Transverse colon (tissue), 4 donors: ENCODE results near the gene SLMAP. TPM values are rescaled to one million over a fixed set of nuclear protein-coding genes. Genes with fewer than 3 reads are reported as not detected.

Experiments used
- DNase-seq: peaks from one replicate; pipeline ENCODE4 v3.0.0-alpha.2; 2019
- H3K27ac ChIP-seq, 4 donors: fragments of 200-600 bp; sonication (generic); 2 replicates each; pipeline ENCODE4 v1.5.1; 2016 to 2018; ENCODE audit warnings: inconsistent platforms in 4 of 4
- H3K27me3 ChIP-seq: fragments of 200-600 bp; sonication (generic); 2 replicates; pipeline ENCODE4 v1.5.1; 2017; ENCODE audit warnings: inconsistent platforms
- H3K36me3 ChIP-seq, 4 donors: fragments of 200-600 bp; sonication (generic); 2 replicates each; pipeline ENCODE4 v1.5.1; 2017 to 2019; ENCODE audit warnings: inconsistent platforms in 4 of 4
- H3K4me1 ChIP-seq, 4 donors: fragments of 200-600 bp; sonication (generic); 2 replicates each; pipeline ENCODE4 v1.5.1; 2017 to 2020; ENCODE audit warnings: inconsistent platforms in 4 of 4
- H3K4me3 ChIP-seq, 4 donors: fragments of 200-600 bp; sonication (generic); 1 replicate in 1 of 4; 2 replicates in 3 of 4; pipeline versions ENCODE4 v1.5.1 to v1.6.1; 2017 to 2019; ENCODE audit warnings: inconsistent platforms in 4 of 4
- H3K9me3 ChIP-seq, 2 donors: fragments of 200-600 bp; sonication (generic); 2 replicates each; pipeline ENCODE4 v1.5.1; 2017 to 2019; ENCODE audit warnings: inconsistent platforms in 2 of 2
- CTCF ChIP-seq, 5 experiments: fragments of 200-600 bp in 3 of 5; fragments of 450-650 bp in 2 of 5; sonication (generic) in 3 of 5; IDR thresholded peaks; 1 replicate in 2 of 5; 2 replicates in 3 of 5; pipeline ENCODE4 v1.5.1; 2016 to 2017; ENCODE audit warnings: antibody characterized with exemption in 5 of 5, inconsistent platforms in 3 of 5, mild to moderate bottlenecking in 2 of 5, moderate library complexity in 1 of 5
- EP300 ChIP-seq: sonication (generic); formaldehyde crosslinking; IDR thresholded peaks from one replicate; pipeline ENCODE4 v1.6.1; 2017; ENCODE audit warnings: antibody characterized with exemption, low read depth
- POLR2A ChIP-seq: fragments of 450-650 bp; IDR thresholded peaks from one replicate; pipeline ENCODE4 v1.6.1; 2016; ENCODE audit warnings: antibody characterized with exemption, mild to moderate bottlenecking, moderate library complexity
- POLR2AphosphoS5 ChIP-seq, 3 donors: sonication (generic); formaldehyde crosslinking; IDR thresholded peaks; one replicate each; pipeline ENCODE4 v1.6.1; 2016; ENCODE audit warnings: antibody characterized with exemption in 3 of 3
- WGBS, 2 donors: methylation state at CpG; one replicate each; pipeline ENCODE4 v1.1.5; 2018; ENCODE audit warnings: low coverage in 1 of 2; 5-methylcytosine and 5-hydroxymethylcytosine counted together
- in situ Hi-C, 4 donors: fragments of 200-750 bp; cut with MboI; loops; one replicate each; pipeline versions ENCODE4 v1.15.0 to v1.15.1; 2017; ENCODE audit warnings: low sequenced_read_pairs in 3 of 4, low pct_ligation_motif_present in 1 of 4, low pct_unique_long_range_greater_than_20kb in 1 of 4
- intact Hi-C: fragments of 100-400 bp; cut with DNase I; formaldehyde crosslinking; loops from one replicate; pipeline ENCODE4 v1.15.1; 2023; ENCODE audit warnings: low total_unique reads
- total RNA-seq, 4 donors: library from RNA; depleted of rRNA; stranded (reverse); fragments of >200 nt; gene quantifications; one replicate each; pipeline ENCODE4 v1.1.0, GENCODE V29; 2016

SLMAP gene
- total RNA-seq, 4 donors from 2014 or later, result 111 to 162 (median 119) TPM

- TF ChIP-seq CTCF (IDR thresholded peaks at IDR 0.05) (no peak), POLR2A (no peak), EP300 (no peak), POLR2AphosphoS5 (IDR thresholded peaks at IDR 0.05) (no peak)
- Histone ChIP-seq H3K27ac (no peak overlapping the region), H3K27me3 (no peaks in the 10 kb centered on the region), H3K4me1 (peaks cover 0 to 34% (median 5%) of the 10 kb centered on the region in 4 donors), H3K9me3 (no peaks in the 10 kb centered on the region), H3K36me3 (no peaks in the 10 kb centered on the region), H3K4me3 (no peak overlapping the region)
- intact Hi-C loops (no loop called here), in situ Hi-C loops (no loop called here)
- no peak for DNase-seq
- 57 to 80% methylated on average over 1 of the region's 1 CpG for WGBS, 2 donors
Measured at GRCh38 chr3:57785446-57785845, 29.3 kb downstream of the SLMAP start.

- TF ChIP-seq POLR2A (no peak), EP300 (no peak), POLR2AphosphoS5 (IDR thresholded peaks at IDR 0.05) (no peak), CTCF (IDR thresholded peaks at IDR 0.05) (no peak)
Measured at GRCh38 chr3:57787867-57788623, 31.9 kb downstream of the SLMAP start.

GRCh38 chr3:57788624-57789018, 32.5 kb downstream of the SLMAP start:
- DNase-seq, result no peak
- TF ChIP-seq EP300 (no peak), POLR2A (no peak), CTCF (IDR thresholded peaks at IDR 0.05) (no peak), POLR2AphosphoS5 (IDR thresholded peaks at IDR 0.05) (no peak)
- H3K4me1 ChIP-seq, result peaks cover 0 to 27% (median 5%) of the 10 kb centered on the region in 4 donors
- 88 to 91% methylated on average over 2 to 3 of the region's 3 CpGs for WGBS, 2 donors
- H3K27ac ChIP-seq, result no peak overlapping the region
- in situ Hi-C loops, result no loop called here
- no peaks in the 10 kb centered on the region for H3K36me3 ChIP-seq
- no peak overlapping the region for H3K4me3 ChIP-seq
- no peaks in the 10 kb centered on the region for H3K9me3 ChIP-seq
- intact Hi-C loops, result no loop called here
- no peaks in the 10 kb centered on the region for H3K27me3 ChIP-seq

More at GRCh38 chr3:57787867-57788623, 31.9 kb downstream of the SLMAP start:
- Histone ChIP-seq H3K27ac (no peak overlapping the region), H3K4me3 (no peak overlapping the region), H3K4me1 (peaks cover 0 to 33% (median 7%) of the 10 kb centered on the region in 4 donors), H3K27me3 (no peaks in the 10 kb centered on the region), H3K9me3 (no peaks in the 10 kb centered on the region), H3K36me3 (no peaks in the 10 kb centered on the region)
- in situ Hi-C loops, result no loop called here
- intact Hi-C loops, result no loop called here
- no peak for DNase-seq
- 55 to 63% methylated on average over 2 of the region's 2 CpGs for WGBS, 2 donors

DNA sequence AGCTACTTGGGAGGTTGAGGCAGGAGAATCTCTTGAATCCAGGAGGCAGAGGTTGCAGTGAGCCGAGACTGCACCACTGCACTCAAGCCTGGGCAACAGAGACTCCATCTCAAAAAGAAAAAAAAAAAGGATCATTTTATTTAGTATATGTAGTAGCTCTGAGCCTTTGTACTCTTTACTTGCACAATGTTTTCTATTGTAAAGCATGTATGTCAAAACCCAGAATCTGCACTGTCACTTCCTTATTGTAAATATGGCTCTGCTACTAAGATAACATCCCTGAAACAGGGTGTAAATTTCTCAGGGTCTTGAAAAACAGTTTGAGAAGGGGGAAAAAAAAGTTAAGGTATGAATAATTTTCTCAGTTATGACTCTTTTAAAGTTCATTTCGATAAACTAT, 35.1 kb downstream of the SLMAP start:
- no peak overlapping the region for H3K4me3 ChIP-seq
- TF ChIP-seq POLR2A, result no peak
- TF ChIP-seq CTCF (IDR thresholded peaks at IDR 0.05), result no peak
- TF ChIP-seq EP300, result no peak
- no peak for TF ChIP-seq POLR2AphosphoS5 (IDR thresholded peaks at IDR 0.05)
- 72 to 81% methylated on average over 2 of the region's 2 CpGs for WGBS, 2 donors
- no peaks in the 10 kb centered on the region for H3K9me3 ChIP-seq
- H3K36me3 ChIP-seq, result no peaks in the 10 kb centered on the region
- peaks cover 0 to 27% (median 8%) of the 10 kb centered on the region in 4 donors for H3K4me1 ChIP-seq
- DNase-seq, result no peak
- in situ Hi-C loops (no loop called here), intact Hi-C loops (no loop called here)
- H3K27ac ChIP-seq, result no peak overlapping the region
- no peaks in the 10 kb centered on the region for H3K27me3 ChIP-seq
